Activated CD4-positive, alpha-beta T cell treated with anti-CD3 and anti-CD28 coated beads, Interleukin-2, Interleukin-4, amounts not matched to agents 100 ng/mL and 50 ng/mL, durations not matched to agents 16 hours and 8 hours (primary cell): ENCODE results near the gene MED12L.
A peak's percentile ranks its signal among the peaks of the same experiment; 100 is the strongest.

Source experiments
- DNase-seq: peaks from one replicate; pipeline ENCODE4 v3.0.0-alpha.2; 2020; ENCODE audit warnings: low spot score

The MED12L gene

GRCh38 chr3:151423091-151423490 is 337.6 kb downstream of the MED12L start:
- DNase-seq = no peak

GRCh38 chr3:151425627-151426340 is 340.3 kb downstream of the MED12L start:
- DNase-seq = no peak

GRCh38 chr3:151426341-151426657 is 340.8 kb downstream of the MED12L start:
- DNase-seq = no peak

- DNase-seq = no peak
These were observed 342.9 kb downstream of the MED12L start for GRCh38 chr3:151428386-151428785.

- no peak for DNase-seq
These were observed 345.5 kb downstream of the MED12L start for GRCh38 chr3:151430821-151431484.

GRCh38 chr3:151431940-151432339 is 346.5 kb downstream of the MED12L start:
- no peak for DNase-seq

- DNase-seq = no peak
These were observed 347.3 kb downstream of the MED12L start for GRCh38 chr3:151432616-151433372.

GRCh38 chr3:151434151-151434890 is 348.9 kb downstream of the MED12L start:
- no peak for DNase-seq

- DNase-seq = no peak
These were observed 351.4 kb downstream of the MED12L start for GRCh38 chr3:151436675-151437446.

GRCh38 chr3:151437906-151438305 is 352.4 kb downstream of the MED12L start:
- no peak for DNase-seq

GRCh38 chr3:151439652-151440125 is 354.2 kb downstream of the MED12L start:
- DNase-seq = peak; percentile 44

- no peak for DNase-seq
These were observed 355.5 kb downstream of the MED12L start for GRCh38 chr3:151440940-151441339.

GRCh38 chr3:151443583-151443982 is 358.1 kb downstream of the MED12L start:
- no peak for DNase-seq

- no peak for DNase-seq
These were observed 360.0 kb downstream of the MED12L start for GRCh38 chr3:151445273-151446001.

GRCh38 chr3:151446002-151446340 is 360.5 kb downstream of the MED12L start:
- DNase-seq = no peak

- no peak for DNase-seq
These were observed 366.9 kb downstream of the MED12L start for GRCh38 chr3:151452368-151452767.

GRCh38 chr3:151452841-151453240 is 367.4 kb downstream of the MED12L start:
- no peak for DNase-seq

- DNase-seq = no peak
These were observed 370.6 kb downstream of the MED12L start for GRCh38 chr3:151456065-151456464.

GRCh38 chr3:151459358-151459757 is 373.9 kb downstream of the MED12L start:
- DNase-seq = no peak

GRCh38 chr3:151460228-151460627 is 374.8 kb downstream of the MED12L start:
- DNase-seq = no peak
